Skeletal muscle tissue (tissue), 4 donors: ENCODE data around the gene ASPRV1. TPM values are rescaled to one million over a fixed set of nuclear protein-coding genes. Genes with fewer than 3 reads are reported as not detected.
"Not testable (repeated sequence)": the region's sequence is repeated elsewhere in the genome, so short reads cannot be mapped to it uniquely, and the experiment has no call there.

ENCODE experiments used
- H3K27ac ChIP-seq: one replicate; pipeline ENCODE4 v1.7.0; 2013; ENCODE audit warnings: mild to moderate bottlenecking, low read depth, low read length, inconsistent platforms
- H3K27me3 ChIP-seq, 3 donors: one replicate each; pipeline ENCODE4 v1.7.0; 2013; ENCODE audit warnings: low read length in 3 of 3; ENCODE audit not compliant: control insufficient read depth in 3 of 3, insufficient read depth in 3 of 3
- H3K36me3 ChIP-seq, 3 donors: one replicate each; pipeline ENCODE4 v1.7.0; 2013; ENCODE audit warnings: low read length in 3 of 3; ENCODE audit not compliant: control insufficient read depth in 3 of 3, insufficient read depth in 3 of 3
- H3K4me1 ChIP-seq, 3 donors: one replicate each; pipeline ENCODE4 v1.7.0; 2013; ENCODE audit warnings: low read length in 3 of 3, mild to moderate bottlenecking in 3 of 3; ENCODE audit not compliant: control insufficient read depth in 3 of 3, insufficient read depth in 3 of 3
- H3K4me3 ChIP-seq, 3 donors: one replicate each; pipeline ENCODE4 v1.7.0; 2013; ENCODE audit warnings: low read length in 3 of 3
- H3K9ac ChIP-seq, 3 donors: one replicate each; pipeline ENCODE4 v1.7.0; 2013; ENCODE audit warnings: low read length in 3 of 3, mild to moderate bottlenecking in 3 of 3, moderate library complexity in 2 of 3, low read depth in 1 of 3
- H3K9me3 ChIP-seq, 3 donors: one replicate each; pipeline ENCODE4 v1.7.0; 2013; ENCODE audit warnings: low read length in 3 of 3; ENCODE audit not compliant: control insufficient read depth in 3 of 3
- total RNA-seq: library from RNA; depleted of rRNA; stranded (reverse); fragments of >200 nt; gene quantifications from one replicate; pipeline ENCODE4 v1.2.3, GENCODE V29; 2014
- donor health status: Osteomylitis.

ASPRV1 gene
- total RNA-seq, 1 donor from 2014 or later: 1.6 TPM

DNA sequence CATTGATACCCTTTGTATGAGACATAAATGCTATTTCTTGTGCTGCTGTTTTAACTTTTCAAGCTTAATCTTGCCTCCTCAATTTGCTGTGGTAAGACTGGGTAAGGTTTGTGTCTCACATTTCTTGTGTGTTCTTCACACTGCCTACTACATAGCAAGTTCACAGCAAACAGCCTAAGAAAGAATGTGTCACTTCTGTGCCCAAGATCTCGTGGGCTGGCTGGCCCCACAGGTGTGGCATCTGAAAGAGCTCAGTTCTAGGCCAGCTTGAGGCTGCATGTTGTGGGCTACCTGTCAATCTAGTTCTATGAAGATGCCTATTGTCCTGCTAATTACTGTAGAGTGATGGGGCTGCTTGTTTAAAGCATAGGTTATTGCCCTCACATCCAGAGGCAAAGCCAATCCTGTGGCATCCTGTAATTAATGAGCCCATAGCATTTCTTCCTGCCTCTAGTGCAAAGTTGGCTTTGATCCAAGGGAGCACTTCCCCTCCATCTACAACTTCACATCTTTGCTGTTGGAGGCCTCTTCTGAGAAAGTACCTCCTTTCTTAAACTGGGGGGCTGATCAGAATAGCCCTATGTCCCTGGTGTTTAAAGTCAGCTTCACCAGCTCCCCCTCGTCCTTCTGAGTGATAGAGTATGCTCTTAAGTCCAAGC is 40.9 kb upstream of the ASPRV1 start:
- H3K36me3 ChIP-seq: no peaks in the 10 kb centered on the region
- peaks cover 6 to 15% (median 10%) of the 10 kb centered on the region in 3 donors for H3K4me1 ChIP-seq
- H3K27me3 ChIP-seq: no peaks in the 10 kb centered on the region
- no peak overlapping the region for H3K9ac ChIP-seq
- H3K9me3 ChIP-seq: no peaks in the 10 kb centered on the region
- H3K27ac ChIP-seq: no peak overlapping the region
- H3K4me3 ChIP-seq: no peak overlapping the region

DNA sequence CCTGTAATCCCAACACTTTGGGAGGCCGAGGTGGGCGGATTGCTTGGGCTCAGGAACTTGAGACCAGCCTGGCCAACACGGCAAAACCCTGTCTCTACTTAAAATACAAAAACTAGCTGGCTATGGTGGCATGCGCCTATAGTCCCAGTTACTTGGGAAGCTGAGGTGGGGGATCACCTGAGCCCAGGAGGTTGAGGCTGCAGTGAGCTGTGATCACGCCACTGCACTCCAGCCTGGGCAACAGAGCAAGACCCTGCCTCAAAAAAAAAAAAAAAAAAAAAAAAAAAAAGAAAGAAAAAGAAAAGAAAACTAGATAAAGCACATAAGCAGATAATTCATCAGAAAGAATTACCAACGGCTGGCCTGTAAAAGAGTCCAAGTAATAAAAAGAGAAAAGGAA is 39.1 kb upstream of the ASPRV1 start:
- H3K27ac ChIP-seq: not testable (repeated sequence)

DNA sequence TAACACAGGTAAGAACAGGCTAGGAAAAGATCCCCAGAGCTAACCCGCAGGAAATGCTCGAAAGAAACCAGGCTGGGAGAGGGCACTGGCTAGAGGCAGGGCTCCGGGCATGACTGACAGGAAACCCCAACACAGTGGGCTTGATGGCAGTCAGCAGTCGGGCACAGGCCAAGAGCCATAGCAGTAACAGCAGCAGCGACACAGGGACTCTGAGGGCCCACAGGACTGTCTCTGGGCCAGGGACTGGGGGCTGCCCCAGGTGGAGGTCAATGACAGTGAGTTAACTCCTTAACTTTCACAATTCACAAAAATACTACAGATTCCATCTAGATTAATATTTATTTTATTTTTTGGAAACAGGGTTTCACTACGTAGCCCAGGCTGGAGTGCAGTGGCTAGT is 37.3 kb upstream of the ASPRV1 start:
- Histone ChIP-seq H3K9me3 (no peaks in the 10 kb centered on the region), H3K4me3 (no peak overlapping the region)

More for the DNA sequence above, 39.1 kb upstream of the ASPRV1 start:
- not testable (repeated sequence) for H3K9ac ChIP-seq, H3K9me3 ChIP-seq, H3K4me3 ChIP-seq, H3K36me3 ChIP-seq, H3K27me3 ChIP-seq, H3K4me1 ChIP-seq

DNA sequence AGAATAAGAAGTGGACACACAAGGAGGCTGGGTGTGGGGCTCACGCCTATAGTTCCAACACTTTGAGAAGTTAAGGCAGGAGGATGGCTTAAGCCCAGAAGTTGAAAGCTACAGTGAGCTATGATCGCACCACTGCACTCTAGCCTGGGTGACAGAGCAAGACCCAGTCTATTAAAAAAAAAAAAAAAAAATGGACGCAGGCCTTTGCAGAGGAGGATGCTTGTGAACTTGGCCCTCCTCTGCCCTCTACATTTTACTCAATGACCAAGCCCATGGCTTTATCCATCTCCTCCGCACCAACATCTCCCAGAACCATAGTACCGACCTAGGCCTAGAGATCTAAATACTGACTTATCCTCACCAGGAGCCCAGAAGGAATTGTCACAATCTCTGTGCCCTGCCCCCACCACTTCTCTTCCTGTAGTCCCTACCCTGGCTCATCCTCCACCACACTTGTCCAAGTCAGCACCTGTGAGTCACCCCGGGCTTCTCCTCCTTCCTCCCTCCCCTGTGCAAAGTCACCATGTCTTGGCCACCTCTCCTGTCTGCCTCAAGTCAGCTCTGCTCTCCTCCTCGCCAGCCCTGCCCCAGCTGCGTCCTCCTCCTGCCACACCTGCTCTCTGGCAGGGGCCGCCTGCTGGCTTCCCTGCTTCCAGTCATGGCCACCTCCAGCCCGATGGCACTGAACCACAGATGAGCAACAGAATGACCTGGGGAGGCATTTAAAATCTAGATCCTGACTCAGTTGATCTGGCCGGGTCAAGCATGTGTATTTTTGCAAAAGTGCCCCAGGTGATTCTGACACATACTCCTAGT is 35.8 kb upstream of the ASPRV1 start:
- Histone ChIP-seq H3K27me3 (no peaks in the 10 kb centered on the region), H3K36me3 (peaks cover 11 to 21% (median 14%) of the 10 kb centered on the region in 3 donors), H3K4me1 (peaks cover 0 to 6% (median 4%) of the 10 kb centered on the region in 3 donors), H3K4me3 (no peak overlapping the region), H3K9me3 (no peaks in the 10 kb centered on the region), H3K27ac (no peak overlapping the region), H3K9ac (no peak overlapping the region)

More for the DNA sequence above, 37.3 kb upstream of the ASPRV1 start:
- H3K27ac ChIP-seq: no peak overlapping the region
- H3K4me1 ChIP-seq: peaks cover 0 to 6% (median 4%) of the 10 kb centered on the region in 3 donors
- peaks cover 11 to 14% (median 11%) of the 10 kb centered on the region in 3 donors for H3K36me3 ChIP-seq
- no peak overlapping the region for H3K9ac ChIP-seq
- H3K27me3 ChIP-seq: no peaks in the 10 kb centered on the region

DNA sequence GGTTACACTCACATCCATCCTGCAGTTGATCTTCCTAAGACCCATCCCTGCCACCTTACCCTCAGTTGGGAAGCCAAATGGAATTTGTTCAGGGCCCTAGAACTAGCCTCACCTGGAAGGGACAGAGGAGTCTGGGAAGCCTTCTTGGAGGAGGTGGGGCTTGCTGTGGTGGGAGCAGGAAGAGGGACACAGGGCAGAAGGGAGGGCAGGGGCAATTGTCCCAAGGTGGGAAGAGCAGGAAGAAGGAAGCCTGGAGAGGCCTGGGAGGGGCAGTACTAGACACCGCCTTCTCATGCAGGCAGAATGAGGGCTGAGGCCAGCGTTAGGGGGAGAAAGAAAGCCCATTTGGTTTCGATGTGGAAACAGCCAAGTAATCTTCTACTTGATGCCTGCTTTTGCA is 34.1 kb upstream of the ASPRV1 start:
- Histone ChIP-seq H3K9ac (no peak overlapping the region), H3K4me1 (peaks cover 0 to 6% (median 4%) of the 10 kb centered on the region in 3 donors), H3K36me3 (peaks cover 11 to 21% (median 14%) of the 10 kb centered on the region in 3 donors), H3K27ac (no peak overlapping the region), H3K9me3 (no peaks in the 10 kb centered on the region), H3K27me3 (no peaks in the 10 kb centered on the region), H3K4me3 (no peak overlapping the region)

DNA sequence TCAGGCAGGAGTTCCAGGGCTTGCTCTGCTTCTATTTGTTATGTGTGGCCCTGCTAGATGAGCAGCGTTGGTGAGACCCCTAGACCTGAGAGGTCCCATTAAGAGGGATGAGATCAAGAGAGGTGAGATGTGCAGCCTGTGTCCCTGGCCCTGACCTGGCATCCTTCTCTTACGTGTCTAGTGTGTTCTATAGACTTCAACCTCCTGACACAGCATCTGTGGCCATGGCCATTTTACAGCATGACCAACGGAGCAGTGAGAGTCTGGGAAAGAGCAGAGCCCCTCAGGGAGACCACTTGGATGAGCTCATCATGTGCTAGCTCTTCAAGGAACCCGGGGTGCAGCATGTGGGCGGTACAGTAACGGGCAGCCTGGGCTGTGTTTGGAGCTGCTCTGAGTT is 32.7 kb upstream of the ASPRV1 start:
- H3K9me3 ChIP-seq: no peaks in the 10 kb centered on the region
- no peaks in the 10 kb centered on the region for H3K27me3 ChIP-seq
- peaks cover 2 to 12% (median 9%) of the 10 kb centered on the region in 3 donors for H3K4me1 ChIP-seq
- H3K36me3 ChIP-seq: peaks cover 11 to 21% (median 14%) of the 10 kb centered on the region in 3 donors
- H3K4me3 ChIP-seq: no peak overlapping the region
- H3K9ac ChIP-seq: no peak overlapping the region
- no peak overlapping the region for H3K27ac ChIP-seq

DNA sequence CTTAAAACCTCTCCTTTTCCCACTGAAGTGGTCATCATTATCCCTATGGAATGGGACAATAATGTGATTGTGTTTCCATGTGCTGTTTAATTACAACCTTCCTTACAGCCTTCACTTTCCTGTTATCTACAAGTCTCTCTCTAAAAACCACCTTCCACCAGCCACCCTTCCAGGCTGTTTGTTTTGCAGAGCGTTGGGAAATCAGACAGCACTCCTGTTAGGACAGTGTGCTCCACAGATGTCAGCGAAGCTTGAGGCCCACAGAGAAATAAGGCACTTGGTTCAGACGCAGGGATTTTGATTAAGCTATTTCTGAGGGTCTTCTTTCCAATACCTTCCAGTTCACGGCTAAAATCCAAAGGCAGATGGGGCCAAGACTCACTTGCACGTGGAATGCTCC is 32.3 kb upstream of the ASPRV1 start:
- Histone ChIP-seq H3K9me3 (no peaks in the 10 kb centered on the region), H3K4me3 (no peak overlapping the region), H3K4me1 (peaks cover 4 to 15% (median 11%) of the 10 kb centered on the region in 3 donors), H3K27me3 (no peaks in the 10 kb centered on the region), H3K36me3 (peaks cover 11 to 21% (median 14%) of the 10 kb centered on the region in 3 donors), H3K27ac (no peak overlapping the region), H3K9ac (no peak overlapping the region)

DNA sequence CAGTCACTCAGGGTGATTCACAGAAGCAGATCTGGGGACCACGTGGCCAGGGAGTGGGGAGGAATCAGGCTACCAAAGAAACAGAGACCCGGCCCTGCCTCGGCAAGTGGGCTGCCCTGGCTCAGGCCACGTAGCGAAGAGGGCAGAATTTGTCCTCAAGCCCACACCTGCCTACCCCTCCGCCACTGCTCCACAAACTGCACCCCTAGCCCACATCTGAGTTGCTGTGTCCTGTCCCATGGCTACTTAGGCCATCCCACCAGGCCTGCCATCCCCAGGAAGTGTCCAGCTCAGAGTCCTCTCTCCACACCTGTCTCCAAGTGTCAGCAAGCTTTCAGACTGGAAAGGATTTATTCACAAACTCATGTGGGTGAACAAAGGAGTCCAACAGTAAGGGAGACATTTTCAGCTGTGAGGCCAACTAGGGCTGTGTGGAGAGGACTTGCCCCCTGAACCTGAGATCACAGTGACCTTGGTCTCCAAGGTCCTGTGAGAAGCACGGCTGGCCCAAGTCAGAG is 31.7 kb upstream of the ASPRV1 start:
- Histone ChIP-seq H3K27me3 (no peaks in the 10 kb centered on the region), H3K9ac (no peak overlapping the region), H3K4me1 (peaks cover 4 to 15% (median 11%) of the 10 kb centered on the region in 3 donors), H3K36me3 (peaks cover 11 to 21% (median 14%) of the 10 kb centered on the region in 3 donors), H3K4me3 (no peak overlapping the region), H3K27ac (no peak overlapping the region), H3K9me3 (no peaks in the 10 kb centered on the region)

DNA sequence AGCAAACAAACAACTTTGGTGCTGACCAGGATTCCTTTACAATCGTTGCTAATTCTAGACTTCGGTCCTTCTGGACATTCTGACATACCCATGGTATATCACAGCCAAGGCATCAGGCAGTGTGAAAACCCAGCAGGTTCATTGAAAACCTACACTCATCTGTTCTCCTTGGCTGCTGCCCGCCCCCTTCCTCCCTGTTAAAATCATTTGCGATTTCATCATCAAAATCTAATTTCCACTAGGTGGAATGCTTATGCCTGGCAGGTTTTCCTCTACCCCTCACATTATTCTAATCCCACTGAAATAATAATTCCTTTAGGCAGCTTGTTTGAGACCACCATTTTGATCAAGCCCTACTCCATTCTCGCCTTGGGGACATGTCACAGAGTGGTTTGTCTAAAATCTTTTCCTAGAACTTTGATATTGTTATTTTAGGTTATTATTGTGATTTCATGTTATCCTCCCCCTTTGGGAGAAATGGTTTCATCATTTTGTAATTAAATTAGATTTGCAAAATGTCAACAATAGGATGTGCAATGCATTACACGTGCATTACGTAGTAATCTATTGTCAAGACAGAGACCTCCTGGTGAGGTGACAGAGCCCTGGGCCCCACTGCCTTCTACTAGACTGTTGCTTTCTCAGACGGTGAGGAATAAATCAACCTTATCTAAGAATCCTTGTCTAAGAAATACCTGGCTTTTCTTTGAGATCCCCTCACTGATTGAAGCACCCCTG is 31.0 kb upstream of the ASPRV1 start:
- H3K4me1 ChIP-seq: peaks cover 4 to 15% (median 11%) of the 10 kb centered on the region in 3 donors
- H3K9me3 ChIP-seq: no peaks in the 10 kb centered on the region
- H3K27me3 ChIP-seq: no peaks in the 10 kb centered on the region
- no peak overlapping the region for H3K27ac ChIP-seq
- no peak overlapping the region for H3K9ac ChIP-seq
- H3K4me3 ChIP-seq: no peak overlapping the region
- peaks cover 11 to 21% (median 14%) of the 10 kb centered on the region in 3 donors for H3K36me3 ChIP-seq
